NT2/D1 (cell line): Measurements from ENCODE around the gene ATG101.

ENCODE experiments used
- YY1 ChIP-seq: IDR thresholded peaks from 2 replicates; pipeline ENCODE4 v1.6.1; 2011; ENCODE audit not compliant: insufficient read length, insufficient read depth
- ZNF274 ChIP-seq: IDR thresholded peaks from 2 replicates; pipeline ENCODE4 v1.6.1; 2011; ENCODE audit warnings: mild to moderate bottlenecking, low read depth, low read length

DNA sequence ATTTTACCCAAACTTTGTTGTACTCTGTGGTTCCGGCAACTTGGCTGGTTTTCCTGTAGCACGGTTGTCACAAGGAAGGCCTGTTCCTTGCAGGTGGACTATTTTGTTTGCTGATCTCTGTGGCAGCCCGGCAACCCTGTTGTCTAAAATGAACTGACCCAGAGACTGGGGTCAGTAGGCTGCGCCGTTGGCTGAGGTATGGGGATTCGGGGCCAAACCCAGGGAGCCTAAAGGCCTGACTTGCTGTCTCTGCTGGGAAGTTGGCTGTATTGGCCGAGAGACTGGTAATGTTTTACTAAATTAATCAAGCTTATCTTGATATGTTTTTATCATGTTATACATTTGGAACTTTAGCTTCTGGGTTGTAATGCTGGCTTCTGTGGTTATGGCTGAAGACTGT is 23.6 kb downstream of the ATG101 start:
- TF ChIP-seq YY1 (no peak), ZNF274 (no peak)
